WTC11 (cell line): Measurements from ENCODE around the gene ASPHD2. TPM values are rescaled to one million over a fixed set of nuclear protein-coding genes. Genes with fewer than 3 reads are reported as not detected.

Experiments used
- ATAC-seq: fragments of 200-7000 bp; cut with Tn5 transposase; 2 replicates; pipeline ENCODE4 v1.10.0; 2021; ENCODE audit warnings: mild to moderate bottlenecking, moderate library complexity
- CTCF ChIA-PET: fragments of 300-600 bp; sonication (Branson Sonifier 250); formaldehyde crosslinking; loops from one replicate; lab custom pipeline; 2021; ENCODE audit warnings: antibody characterized with exemption; lab: Charles Lee
- POLR2A ChIA-PET: fragments of 350-600 bp; sonication (Branson Sonifier 250); formaldehyde crosslinking; loops from one replicate; lab custom pipeline; 2021; ENCODE audit warnings: antibody characterized with exemption; lab: Charles Lee
- DNase-seq: peaks from one replicate; pipeline ENCODE4 v3.0.0; 2021; ENCODE audit warnings: low spot score
- H3K27ac Mint-ChIP-seq: 2 replicates; pipeline ENCODE4 v1.8.0; 2021; ENCODE audit warnings: mixed read lengths
- H3K27me3 Mint-ChIP-seq: 2 replicates; pipeline ENCODE4 v1.8.0; 2021; ENCODE audit warnings: low read depth, mild to moderate bottlenecking, moderate library complexity, mixed read lengths
- H3K36me3 Mint-ChIP-seq: 2 replicates; pipeline ENCODE4 v1.8.0; 2021; ENCODE audit warnings: mixed read lengths
- H3K4me1 Mint-ChIP-seq: 2 replicates; pipeline ENCODE4 v1.8.0; 2022; ENCODE audit warnings: mixed read lengths
- H3K4me3 Mint-ChIP-seq: 2 replicates; pipeline ENCODE4 v1.8.0; 2021; ENCODE audit warnings: mild to moderate bottlenecking, moderate library complexity, mixed read lengths
- H3K9me3 Mint-ChIP-seq: 2 replicates; pipeline ENCODE4 v1.8.0; 2021; ENCODE audit warnings: mixed read lengths
- ETV6 ChIP-seq: sonication (generic); formaldehyde crosslinking; IDR thresholded peaks from 2 replicates; pipeline ENCODE4 v1.8.1; 2022; ENCODE audit warnings: mild to moderate bottlenecking, missing genetic modification reagents
- FOXK1 ChIP-seq: sonication (generic); formaldehyde crosslinking; IDR thresholded peaks from 2 replicates; pipeline ENCODE4 v1.8.0; 2022; ENCODE audit warnings: mild to moderate bottlenecking, moderate library complexity, missing genetic modification reagents
- IRF2 ChIP-seq: sonication (generic); formaldehyde crosslinking; IDR thresholded peaks from 2 replicates; pipeline ENCODE4 v1.8.0; 2022; ENCODE audit warnings: low read depth, missing genetic modification reagents, borderline replicate concordance
- NFYB ChIP-seq: sonication (generic); formaldehyde crosslinking; conservative IDR thresholded peaks from 2 replicates; pipeline ENCODE4 v1.8.0; 2022; ENCODE audit warnings: low read depth, missing genetic modification reagents
- NR1H2 ChIP-seq: sonication (generic); formaldehyde crosslinking; IDR thresholded peaks from 2 replicates; pipeline ENCODE4 v1.9.0; 2021; ENCODE audit warnings: mild to moderate bottlenecking, moderate library complexity, missing genetic modification reagents
- PRRX2 ChIP-seq: fragments of 250-450 bp; sonication (Bioruptor Pico); IDR thresholded peaks from 2 replicates; pipeline ENCODE4 v1.8.0; 2021; ENCODE audit warnings: mild to moderate bottlenecking
- SMAD3 ChIP-seq: sonication (generic); formaldehyde crosslinking; IDR thresholded peaks from 2 replicates; pipeline ENCODE4 v1.8.0; 2022; ENCODE audit warnings: missing genetic modification reagents, mild to moderate bottlenecking, borderline replicate concordance
- SMAD4 ChIP-seq: sonication (generic); formaldehyde crosslinking; IDR thresholded peaks from 2 replicates; pipeline ENCODE4 v1.8.0; 2022; ENCODE audit warnings: mild to moderate bottlenecking, missing genetic modification reagents
- SOX15 ChIP-seq: fragments of 250-450 bp; sonication (Bioruptor Pico); IDR thresholded peaks from 2 replicates; pipeline ENCODE4 v1.9.0; 2021; ENCODE audit warnings: mild to moderate bottlenecking
- ZNF263 ChIP-seq: sonication (generic); formaldehyde crosslinking; IDR thresholded peaks from 2 replicates; pipeline ENCODE4 v1.8.1; 2022; ENCODE audit warnings: low read depth, mild to moderate bottlenecking, moderate library complexity, missing genetic modification reagents
- ZNF396 ChIP-seq: fragments of 250-450 bp; sonication (Bioruptor Pico); IDR thresholded peaks from 2 replicates; pipeline ENCODE4 v1.8.0; 2021; ENCODE audit warnings: mild to moderate bottlenecking, moderate library complexity, borderline replicate concordance
- total RNA-seq: library from RNA; stranded (reverse); gene quantifications from 3 replicates; pipeline ENCODE4 v1.2.3, GENCODE V29; 2021
- TF ChIP-seq, protein P1 (sequence below): sonication (generic); formaldehyde crosslinking; IDR thresholded peaks from 2 replicates; pipeline ENCODE4 v1.8.0; 2022; ENCODE audit warnings: mild to moderate bottlenecking, missing genetic modification reagents
- TF ChIP-seq, protein P2 (sequence below): sonication (generic); formaldehyde crosslinking; IDR thresholded peaks from 2 replicates; pipeline ENCODE4 v1.8.1; 2022; ENCODE audit warnings: mild to moderate bottlenecking, missing genetic modification reagents, moderate library complexity, borderline replicate concordance
- TF ChIP-seq, protein P3 (sequence below): sonication (generic); formaldehyde crosslinking; IDR thresholded peaks from 2 replicates; pipeline ENCODE4 v1.8.0; 2023; ENCODE audit warnings: missing genetic modification reagents, mild to moderate bottlenecking, borderline replicate concordance
- TF ChIP-seq, protein P4 (sequence below): sonication (generic); formaldehyde crosslinking; IDR thresholded peaks from 2 replicates; pipeline ENCODE4 v1.8.1; 2023; ENCODE audit warnings: mild to moderate bottlenecking, moderate library complexity, missing genetic modification reagents
- TF ChIP-seq, protein P5 (sequence below): fragments of 250-450 bp; sonication (Bioruptor Pico); IDR thresholded peaks from 2 replicates; pipeline ENCODE4 v1.9.0; 2021; ENCODE audit warnings: mild to moderate bottlenecking, borderline replicate concordance
- TF ChIP-seq, protein P6 (sequence below): sonication (generic); formaldehyde crosslinking; conservative IDR thresholded peaks from 2 replicates; pipeline ENCODE4 v1.8.1; 2022; ENCODE audit warnings: mild to moderate bottlenecking, missing genetic modification reagents
- TF ChIP-seq, protein P7 (sequence below): fragments of 250-450 bp; sonication (Bioruptor Pico); IDR thresholded peaks from 2 replicates; pipeline ENCODE4 v1.9.0; 2021; ENCODE audit warnings: moderate library complexity, mild to moderate bottlenecking, inconsistent platforms, borderline replicate concordance

The ASPHD2 gene
- total RNA-seq, 1 experiment from 2014 or later = 7.1 TPM

DNA sequence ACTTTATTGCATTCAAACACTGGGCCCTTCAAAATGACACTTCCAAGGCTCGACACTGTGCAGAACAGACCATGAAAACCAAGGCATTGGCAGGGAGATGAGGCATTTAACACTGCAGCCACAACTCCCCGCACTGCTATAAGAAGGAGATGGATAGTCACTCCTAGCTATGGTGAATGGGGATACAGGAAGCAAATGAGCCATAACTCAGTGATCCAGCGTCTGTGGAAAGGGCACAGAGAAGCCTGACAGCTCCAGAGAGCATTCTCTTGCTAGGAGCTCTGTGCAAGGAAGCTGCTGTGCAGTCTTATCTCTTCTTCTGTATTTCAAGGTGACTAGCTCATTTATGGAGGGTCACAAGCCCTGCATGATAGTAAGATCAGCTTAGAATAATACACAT is 33.6 kb downstream of the ASPHD2 start:
- peaks cover 4% of the 10 kb centered on the region; the same call in 1 of the 2 replicates for H3K4me1 Mint-ChIP-seq
- H3K9me3 Mint-ChIP-seq = no peaks in the 10 kb centered on the region
- H3K36me3 Mint-ChIP-seq = peaks cover 57% of the 10 kb centered on the region
- ChIA-PET CTCF (interaction anchor here (1.4 to 5.0 kb wide), 3 partner anchors 85 to 210 kb away, joined by 3 to 69 read pairs (median 20); no protein-coding TSS in a partner anchor), POLR2A (interaction anchor here (1.3 kb wide), 1 partner anchor 21 kb away, joined by 3 read pairs; the partner anchor contains the start of genes HPS4 and SRRD)
- no peak for DNase-seq
- no peak overlapping the region for H3K27ac Mint-ChIP-seq
- TF ChIP-seq NR1H2 (CRISPR knock-in tag) (no peak), SMAD3 (CRISPR knock-in tag) (no peak), ZNF396 (CRISPR knock-in tag) (no peak), NFYB (no peak), ETV6 (CRISPR knock-in tag) (no peak), SMAD4 (CRISPR knock-in tag) (no peak), ZNF263 (no peak), IRF2 (CRISPR knock-in tag) (no peak)
- TF ChIP-seq, protein P1, sequence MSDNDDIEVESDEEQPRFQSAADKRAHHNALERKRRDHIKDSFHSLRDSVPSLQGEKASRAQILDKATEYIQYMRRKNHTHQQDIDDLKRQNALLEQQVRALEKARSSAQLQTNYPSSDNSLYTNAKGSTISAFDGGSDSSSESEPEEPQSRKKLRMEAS (CRISPR knock-in tag) = no peak
- TF ChIP-seq, protein P2, sequence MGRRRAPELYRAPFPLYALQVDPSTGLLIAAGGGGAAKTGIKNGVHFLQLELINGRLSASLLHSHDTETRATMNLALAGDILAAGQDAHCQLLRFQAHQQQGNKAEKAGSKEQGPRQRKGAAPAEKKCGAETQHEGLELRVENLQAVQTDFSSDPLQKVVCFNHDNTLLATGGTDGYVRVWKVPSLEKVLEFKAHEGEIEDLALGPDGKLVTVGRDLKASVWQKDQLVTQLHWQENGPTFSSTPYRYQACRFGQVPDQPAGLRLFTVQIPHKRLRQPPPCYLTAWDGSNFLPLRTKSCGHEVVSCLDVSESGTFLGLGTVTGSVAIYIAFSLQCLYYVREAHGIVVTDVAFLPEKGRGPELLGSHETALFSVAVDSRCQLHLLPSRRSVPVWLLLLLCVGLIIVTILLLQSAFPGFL (CRISPR knock-in tag) = no peak
- TF ChIP-seq, protein P3, sequence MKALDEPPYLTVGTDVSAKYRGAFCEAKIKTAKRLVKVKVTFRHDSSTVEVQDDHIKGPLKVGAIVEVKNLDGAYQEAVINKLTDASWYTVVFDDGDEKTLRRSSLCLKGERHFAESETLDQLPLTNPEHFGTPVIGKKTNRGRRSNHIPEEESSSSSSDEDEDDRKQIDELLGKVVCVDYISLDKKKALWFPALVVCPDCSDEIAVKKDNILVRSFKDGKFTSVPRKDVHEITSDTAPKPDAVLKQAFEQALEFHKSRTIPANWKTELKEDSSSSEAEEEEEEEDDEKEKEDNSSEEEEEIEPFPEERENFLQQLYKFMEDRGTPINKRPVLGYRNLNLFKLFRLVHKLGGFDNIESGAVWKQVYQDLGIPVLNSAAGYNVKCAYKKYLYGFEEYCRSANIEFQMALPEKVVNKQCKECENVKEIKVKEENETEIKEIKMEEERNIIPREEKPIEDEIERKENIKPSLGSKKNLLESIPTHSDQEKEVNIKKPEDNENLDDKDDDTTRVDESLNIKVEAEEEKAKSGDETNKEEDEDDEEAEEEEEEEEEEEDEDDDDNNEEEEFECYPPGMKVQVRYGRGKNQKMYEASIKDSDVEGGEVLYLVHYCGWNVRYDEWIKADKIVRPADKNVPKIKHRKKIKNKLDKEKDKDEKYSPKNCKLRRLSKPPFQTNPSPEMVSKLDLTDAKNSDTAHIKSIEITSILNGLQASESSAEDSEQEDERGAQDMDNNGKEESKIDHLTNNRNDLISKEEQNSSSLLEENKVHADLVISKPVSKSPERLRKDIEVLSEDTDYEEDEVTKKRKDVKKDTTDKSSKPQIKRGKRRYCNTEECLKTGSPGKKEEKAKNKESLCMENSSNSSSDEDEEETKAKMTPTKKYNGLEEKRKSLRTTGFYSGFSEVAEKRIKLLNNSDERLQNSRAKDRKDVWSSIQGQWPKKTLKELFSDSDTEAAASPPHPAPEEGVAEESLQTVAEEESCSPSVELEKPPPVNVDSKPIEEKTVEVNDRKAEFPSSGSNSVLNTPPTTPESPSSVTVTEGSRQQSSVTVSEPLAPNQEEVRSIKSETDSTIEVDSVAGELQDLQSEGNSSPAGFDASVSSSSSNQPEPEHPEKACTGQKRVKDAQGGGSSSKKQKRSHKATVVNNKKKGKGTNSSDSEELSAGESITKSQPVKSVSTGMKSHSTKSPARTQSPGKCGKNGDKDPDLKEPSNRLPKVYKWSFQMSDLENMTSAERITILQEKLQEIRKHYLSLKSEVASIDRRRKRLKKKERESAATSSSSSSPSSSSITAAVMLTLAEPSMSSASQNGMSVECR (CRISPR knock-in tag) = no peak
- TF ChIP-seq, protein P4, sequence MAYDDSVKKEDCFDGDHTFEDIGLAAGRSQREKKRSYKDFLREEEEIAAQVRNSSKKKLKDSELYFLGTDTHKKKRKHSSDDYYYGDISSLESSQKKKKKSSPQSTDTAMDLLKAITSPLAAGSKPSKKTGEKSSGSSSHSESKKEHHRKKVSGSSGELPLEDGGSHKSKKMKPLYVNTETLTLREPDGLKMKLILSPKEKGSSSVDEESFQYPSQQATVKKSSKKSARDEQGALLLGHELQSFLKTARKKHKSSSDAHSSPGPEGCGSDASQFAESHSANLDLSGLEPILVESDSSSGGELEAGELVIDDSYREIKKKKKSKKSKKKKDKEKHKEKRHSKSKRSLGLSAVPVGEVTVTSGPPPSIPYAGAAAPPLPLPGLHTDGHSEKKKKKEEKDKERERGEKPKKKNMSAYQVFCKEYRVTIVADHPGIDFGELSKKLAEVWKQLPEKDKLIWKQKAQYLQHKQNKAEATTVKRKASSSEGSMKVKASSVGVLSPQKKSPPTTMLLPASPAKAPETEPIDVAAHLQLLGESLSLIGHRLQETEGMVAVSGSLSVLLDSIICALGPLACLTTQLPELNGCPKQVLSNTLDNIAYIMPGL (CRISPR knock-in tag) = no peak
- H3K27me3 Mint-ChIP-seq = no peaks in the 10 kb centered on the region
- no peak overlapping the region for H3K4me3 Mint-ChIP-seq
- ATAC-seq = no peak

DNA sequence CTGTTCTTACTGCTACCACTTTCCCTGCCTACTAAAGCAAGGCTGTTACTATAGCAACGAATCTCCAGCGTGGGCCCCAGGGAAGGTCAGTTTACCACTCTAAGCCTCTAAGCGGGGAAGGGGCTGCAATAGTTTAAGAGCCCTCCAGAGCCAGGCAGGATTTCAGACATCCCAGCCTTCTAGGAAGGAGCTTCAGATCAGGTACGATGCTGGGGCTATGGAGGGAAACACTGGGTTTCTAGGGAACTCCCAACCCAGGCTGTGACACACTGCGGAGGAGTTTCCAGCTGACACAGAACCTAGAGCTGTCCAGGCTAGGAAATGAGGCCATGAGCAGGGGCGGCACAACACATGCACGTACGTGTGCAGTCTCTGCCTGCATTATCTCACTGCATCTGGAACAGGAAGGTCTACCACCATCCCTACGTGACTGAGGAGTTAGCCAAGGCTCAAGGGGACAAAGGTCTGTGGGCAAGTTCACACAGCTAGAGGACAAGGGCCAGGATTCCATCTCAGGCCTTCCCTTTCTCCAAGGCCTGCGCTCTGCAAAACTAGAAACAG is 34.1 kb downstream of the ASPHD2 start:
- CTCF ChIA-PET = interaction anchor here (1.4 to 5.0 kb wide), 2 partner anchors 97 to 210 kb away, joined by 3 to 69 read pairs; no protein-coding TSS in a partner anchor
- DNase-seq = no peak
- Mint-ChIP-seq H3K36me3 (peaks cover 56% of the 10 kb centered on the region), H3K4me3 (no peak overlapping the region)
- TF ChIP-seq FOXK1 (CRISPR knock-in tag) (no peak), SMAD4 (CRISPR knock-in tag) (no peak), SOX15 (CRISPR knock-in tag) (no peak), PRRX2 (CRISPR knock-in tag) (no peak)
- TF ChIP-seq, protein P5, sequence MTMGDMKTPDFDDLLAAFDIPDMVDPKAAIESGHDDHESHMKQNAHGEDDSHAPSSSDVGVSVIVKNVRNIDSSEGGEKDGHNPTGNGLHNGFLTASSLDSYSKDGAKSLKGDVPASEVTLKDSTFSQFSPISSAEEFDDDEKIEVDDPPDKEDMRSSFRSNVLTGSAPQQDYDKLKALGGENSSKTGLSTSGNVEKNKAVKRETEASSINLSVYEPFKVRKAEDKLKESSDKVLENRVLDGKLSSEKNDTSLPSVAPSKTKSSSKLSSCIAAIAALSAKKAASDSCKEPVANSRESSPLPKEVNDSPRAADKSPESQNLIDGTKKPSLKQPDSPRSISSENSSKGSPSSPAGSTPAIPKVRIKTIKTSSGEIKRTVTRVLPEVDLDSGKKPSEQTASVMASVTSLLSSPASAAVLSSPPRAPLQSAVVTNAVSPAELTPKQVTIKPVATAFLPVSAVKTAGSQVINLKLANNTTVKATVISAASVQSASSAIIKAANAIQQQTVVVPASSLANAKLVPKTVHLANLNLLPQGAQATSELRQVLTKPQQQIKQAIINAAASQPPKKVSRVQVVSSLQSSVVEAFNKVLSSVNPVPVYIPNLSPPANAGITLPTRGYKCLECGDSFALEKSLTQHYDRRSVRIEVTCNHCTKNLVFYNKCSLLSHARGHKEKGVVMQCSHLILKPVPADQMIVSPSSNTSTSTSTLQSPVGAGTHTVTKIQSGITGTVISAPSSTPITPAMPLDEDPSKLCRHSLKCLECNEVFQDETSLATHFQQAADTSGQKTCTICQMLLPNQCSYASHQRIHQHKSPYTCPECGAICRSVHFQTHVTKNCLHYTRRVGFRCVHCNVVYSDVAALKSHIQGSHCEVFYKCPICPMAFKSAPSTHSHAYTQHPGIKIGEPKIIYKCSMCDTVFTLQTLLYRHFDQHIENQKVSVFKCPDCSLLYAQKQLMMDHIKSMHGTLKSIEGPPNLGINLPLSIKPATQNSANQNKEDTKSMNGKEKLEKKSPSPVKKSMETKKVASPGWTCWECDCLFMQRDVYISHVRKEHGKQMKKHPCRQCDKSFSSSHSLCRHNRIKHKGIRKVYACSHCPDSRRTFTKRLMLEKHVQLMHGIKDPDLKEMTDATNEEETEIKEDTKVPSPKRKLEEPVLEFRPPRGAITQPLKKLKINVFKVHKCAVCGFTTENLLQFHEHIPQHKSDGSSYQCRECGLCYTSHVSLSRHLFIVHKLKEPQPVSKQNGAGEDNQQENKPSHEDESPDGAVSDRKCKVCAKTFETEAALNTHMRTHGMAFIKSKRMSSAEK = no peak
- TF ChIP-seq, protein P6, sequence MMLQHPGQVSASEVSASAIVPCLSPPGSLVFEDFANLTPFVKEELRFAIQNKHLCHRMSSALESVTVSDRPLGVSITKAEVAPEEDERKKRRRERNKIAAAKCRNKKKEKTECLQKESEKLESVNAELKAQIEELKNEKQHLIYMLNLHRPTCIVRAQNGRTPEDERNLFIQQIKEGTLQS (CRISPR knock-in tag) = no peak
- TF ChIP-seq, protein P7, sequence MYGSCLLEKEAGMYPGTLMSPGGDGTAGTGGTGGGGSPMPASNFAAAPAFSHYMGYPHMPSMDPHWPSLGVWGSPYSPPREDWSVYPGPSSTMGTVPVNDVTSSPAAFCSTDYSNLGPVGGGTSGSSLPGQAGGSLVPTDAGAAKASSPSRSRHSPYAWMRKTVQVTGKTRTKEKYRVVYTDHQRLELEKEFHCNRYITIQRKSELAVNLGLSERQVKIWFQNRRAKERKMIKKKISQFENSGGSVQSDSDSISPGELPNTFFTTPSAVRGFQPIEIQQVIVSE (CRISPR knock-in tag) = no peak
- TF ChIP-seq, all 79 proteins: peak for 0
- peaks cover 4% of the 10 kb centered on the region; the same call in 1 of the 2 replicates for H3K4me1 Mint-ChIP-seq
- no peak overlapping the region for H3K27ac Mint-ChIP-seq
- no peaks in the 10 kb centered on the region for H3K27me3 Mint-ChIP-seq
- H3K9me3 Mint-ChIP-seq = no peaks in the 10 kb centered on the region
- POLR2A ChIA-PET = interaction anchor here (1.3 kb wide), 1 partner anchor 20 kb away, joined by 3 read pairs; the partner anchor contains the start of genes HPS4 and SRRD
- no peak for ATAC-seq
